HG03108 (cell line): ENCODE results near the gene SLC23A1.
"Not testable (repeated sequence)": the region's sequence is repeated elsewhere in the genome, so short reads cannot be mapped to it uniquely, and the experiment has no call there.

ENCODE experiments used
- ATAC-seq: cut with Tn5 transposase; IDR thresholded peaks from one replicate; pipeline ENCODE4 v1.9.1; 2021; ENCODE audit warnings: moderate library complexity; ENCODE audit not compliant: unreplicated experiment

The SLC23A1 gene

GRCh38 chr5:139374909-139375308 is 8.2 kb downstream of the SLC23A1 start:
- ATAC-seq, result no peak

GRCh38 chr5:139371482-139372435 is 11.3 kb downstream of the SLC23A1 start:
- no peak for ATAC-seq

GRCh38 chr5:139369181-139369580 is 13.9 kb downstream of the SLC23A1 start:
- no peak for ATAC-seq

- no peak for ATAC-seq
Observed at GRCh38 chr5:139368613-139369012, 14.5 kb downstream of the SLC23A1 start.

GRCh38 chr5:139364466-139364865 is 18.6 kb downstream of the SLC23A1 start:
- ATAC-seq, result no peak

GRCh38 chr5:139363937-139364336 is 19.2 kb downstream of the SLC23A1 start:
- no peak for ATAC-seq

GRCh38 chr5:139361835-139362429 is 21.2 kb downstream of the SLC23A1 start:
- no peak for ATAC-seq

GRCh38 chr5:139360384-139360783 is 22.7 kb downstream of the SLC23A1 start:
- ATAC-seq, result no peak

- no peak for ATAC-seq
Observed at GRCh38 chr5:139358064-139358463, 25.0 kb downstream of the SLC23A1 start.

GRCh38 chr5:139355900-139356299 is 27.2 kb downstream of the SLC23A1 start:
- ATAC-seq, result not testable (repeated sequence)

- no peak for ATAC-seq
Observed at GRCh38 chr5:139354186-139354585, 28.9 kb downstream of the SLC23A1 start.

- not testable (repeated sequence) for ATAC-seq
Observed at GRCh38 chr5:139347863-139348262, 35.2 kb downstream of the SLC23A1 start.

GRCh38 chr5:139345442-139345841 is 37.7 kb downstream of the SLC23A1 start:
- ATAC-seq, result not testable (repeated sequence)

GRCh38 chr5:139344177-139344576 is 38.9 kb downstream of the SLC23A1 start:
- ATAC-seq, result no peak

- no peak for ATAC-seq
Observed at GRCh38 chr5:139343476-139343875, 39.6 kb downstream of the SLC23A1 start.

- ATAC-seq, result peak; percentile 46
Observed at GRCh38 chr5:139342423-139342723, 40.7 kb downstream of the SLC23A1 start.

GRCh38 chr5:139341689-139342422 is 41.2 kb downstream of the SLC23A1 start, which contains the start of gene PAIP2:
Gene PAIP2, plus strand, starts transcription at chr5:139341854. Its CDS starts 21,931 bp downstream, at chr5:139363785.
- peak; percentile 95 for ATAC-seq

- no peak for ATAC-seq
Observed at GRCh38 chr5:139341187-139341688, 41.9 kb downstream of the SLC23A1 start.

- ATAC-seq, result no peak
Observed at GRCh38 chr5:139340051-139340450, 43.0 kb downstream of the SLC23A1 start.

GRCh38 chr5:139335811-139336210 is 47.3 kb downstream of the SLC23A1 start:
- no peak for ATAC-seq
